GM23338 (cell line): ENCODE measurements around the gene LRRC4. TPM values are rescaled to one million over a fixed set of nuclear protein-coding genes. Genes with fewer than 3 reads are reported as not detected.

Experiments used
- ATAC-seq: fragments of 200-7000 bp; cut with Tn5 transposase; 3 replicates; pipeline ENCODE4 v1.9.1; 2020
- DNase-seq: peaks from one replicate; pipeline ENCODE4 v3.0.0-alpha.2; 2015; ENCODE audit warnings: low spot score
- H2AFZ ChIP-seq: fragments of 200-600 bp; sonication (generic); 2 replicates; pipeline ENCODE4 v1.8.0; 2016; ENCODE audit warnings: antibody characterized with exemption, mild to moderate bottlenecking, moderate library complexity
- H3F3A ChIP-seq: fragments of 200-600 bp; sonication (generic); replicated peaks from 2 replicates; pipeline ENCODE4 v1.8.0; 2017; ENCODE audit warnings: antibody characterized with exemption, mixed run types, low read depth
- H3K27ac ChIP-seq: fragments of 200-600 bp; sonication (generic); 2 replicates; pipeline ENCODE4 v1.6.1; 2016; ENCODE audit warnings: low read depth
- H3K27me3 ChIP-seq: fragments of 200-600 bp; sonication (generic); 2 replicates; pipeline ENCODE4 v1.8.0; 2016; ENCODE audit warnings: mild to moderate bottlenecking, mixed run types, moderate library complexity; ENCODE audit not compliant: insufficient read depth
- H3K36me3 ChIP-seq: fragments of 200-600 bp; sonication (generic); 2 replicates; pipeline ENCODE4 v1.8.0; 2016; ENCODE audit warnings: mild to moderate bottlenecking; ENCODE audit not compliant: insufficient read depth
- H3K4me1 ChIP-seq: fragments of 200-600 bp; sonication (generic); 2 replicates; pipeline ENCODE4 v1.8.0; 2016; ENCODE audit warnings: mild to moderate bottlenecking, moderate library complexity; ENCODE audit not compliant: insufficient read depth
- H3K4me2 ChIP-seq: fragments of 200-600 bp; sonication (generic); 2 replicates; pipeline ENCODE4 v1.7.1; 2017; ENCODE audit warnings: mixed run types
- H3K4me3 ChIP-seq: fragments of 200-600 bp; sonication (generic); 2 replicates; pipeline ENCODE4 v1.6.1; 2016; ENCODE audit warnings: mixed run types
- H3K79me2 ChIP-seq: fragments of 200-600 bp; sonication (generic); replicated peaks from 2 replicates; pipeline ENCODE4 v1.8.0; 2017; ENCODE audit warnings: mild to moderate bottlenecking; ENCODE audit not compliant: insufficient read depth
- H3K9me2 ChIP-seq: fragments of 200-600 bp; sonication (generic); 2 replicates; pipeline ENCODE4 v1.8.0; 2017; ENCODE audit not compliant: insufficient read depth
- H4K20me1 ChIP-seq: fragments of 200-600 bp; sonication (generic); replicated peaks from 2 replicates; pipeline ENCODE4 v1.8.0; 2017; ENCODE audit warnings: mild to moderate bottlenecking; ENCODE audit not compliant: insufficient read depth
- H3K27ac Mint-ChIP-seq: 2 replicates; pipeline ENCODE4 v1.8.0; 2020; ENCODE audit warnings: inconsistent platforms, mild to moderate bottlenecking, moderate library complexity, mixed read lengths
- H3K27me3 Mint-ChIP-seq: 3 replicates; pipeline ENCODE4 v1.8.0; 2022; ENCODE audit warnings: low read depth, mild to moderate bottlenecking, moderate library complexity, mixed read lengths, inconsistent platforms; ENCODE audit not compliant: insufficient read depth, poor library complexity
- H3K36me3 Mint-ChIP-seq: 3 replicates; pipeline ENCODE4 v1.8.0; 2021; ENCODE audit warnings: low read depth, mild to moderate bottlenecking, inconsistent platforms, moderate library complexity, mixed read lengths
- H3K4me1 Mint-ChIP-seq: 3 replicates; pipeline ENCODE4 v1.8.0; 2020; ENCODE audit warnings: mild to moderate bottlenecking, inconsistent platforms, mixed read lengths
- H3K4me3 Mint-ChIP-seq: 3 replicates; pipeline ENCODE4 v1.8.0; 2021; ENCODE audit warnings: moderate library complexity, mild to moderate bottlenecking, inconsistent platforms, mixed read lengths
- H3K9me3 Mint-ChIP-seq: 3 replicates; pipeline ENCODE4 v1.8.0; 2020; ENCODE audit warnings: moderate library complexity, mild to moderate bottlenecking, inconsistent platforms, mixed read lengths
- CTCF ChIP-seq, 2 experiments: fragments of 200-600 bp in 1 of 2; sonication (generic) in 1 of 2; conservative IDR thresholded peaks; 2 replicates each; pipeline versions ENCODE4 v1.5.1 to v1.6.1; 2016 to 2017; ENCODE audit warnings: antibody characterized with exemption in 2 of 2, low read depth in 2 of 2, mild to moderate bottlenecking in 2 of 2, moderate library complexity in 1 of 2
- ETS1 ChIP-seq: IDR thresholded peaks from 2 replicates; pipeline ENCODE4 v1.6.1; 2016; ENCODE audit warnings: antibody characterized with exemption
- EZH2 ChIP-seq: fragments of 200-600 bp; sonication (generic); IDR thresholded peaks from one replicate; pipeline ENCODE4 v1.8.0; 2017; ENCODE audit warnings: antibody characterized with exemption, mild to moderate bottlenecking, low read depth; ENCODE audit not compliant: unreplicated experiment
- EZH2phosphoT487 ChIP-seq: fragments of 200-600 bp; sonication (generic); IDR thresholded peaks from one replicate; pipeline ENCODE4 v1.8.1; 2018; ENCODE audit warnings: antibody characterized with exemption; ENCODE audit not compliant: unreplicated experiment
- JUNB ChIP-seq: IDR thresholded peaks from one replicate; pipeline ENCODE4 v1.6.1; 2016; ENCODE audit warnings: antibody characterized with exemption; ENCODE audit not compliant: unreplicated experiment
- REST ChIP-seq: IDR thresholded peaks from one replicate; pipeline ENCODE4 v1.6.1; 2018; ENCODE audit warnings: antibody characterized with exemption; ENCODE audit not compliant: unreplicated experiment
- ZNF114 ChIP-seq: fragments of 250-450 bp; sonication (Bioruptor Pico); IDR thresholded peaks from 2 replicates; pipeline ENCODE4 v1.5.0; 2020; ENCODE audit warnings: mild to moderate bottlenecking, moderate library complexity
- ZNF462 ChIP-seq: fragments of 250-450 bp; sonication (Bioruptor Pico); IDR thresholded peaks from 2 replicates; pipeline ENCODE4 v1.5.0; 2020; ENCODE audit warnings: mild to moderate bottlenecking, moderate library complexity
- polyA plus RNA-seq: library from polyadenylated mRNA; unstranded; fragments of >200 nt; fragmentation: Nextera tagmentation; extraction: Ambion mirVana; gene quantifications from 2 replicates; pipeline ENCODE4 v1.2.1, GENCODE V29; 2016
- total RNA-seq: library from RNA; depleted of rRNA; stranded (reverse); fragments of >200 nt; shearing (Covaris generic); gene quantifications from 2 replicates; pipeline ENCODE4 v1.2.3, GENCODE V29; 2014

Gene LRRC4
- total and polyA plus RNA-seq, 2 experiments from 2014 or later, result 1.9 to 5.2 TPM

GRCh38 chr7:127979728-127980126, 51.5 kb downstream of the LRRC4 start:
- peaks cover 14% of the 10 kb centered on the region for H3K36me3 ChIP-seq
- H3F3A ChIP-seq, result 0 out of 2 replicates have a peak, but pooled peaks cover 3% of the 10 kb centered on the region
- TF ChIP-seq EZH2phosphoT487 (no peak), JUNB (no peak), CTCF (conservative IDR thresholded peaks at IDR 0.05; ENCODE audit: low read depth in 2 of 2) (no peak)
- H4K20me1 ChIP-seq, result peaks cover 15% of the 10 kb centered on the region; the same call in 1 of the 2 replicates
- H3K4me1 Mint-ChIP-seq, result peaks cover 30% of the 10 kb centered on the region
- no peaks in the 10 kb centered on the region for H3K27me3 ChIP-seq
- H3K27me3 Mint-ChIP-seq, result peaks cover 16% of the 10 kb centered on the region
- H3K27ac ChIP-seq, result no peak overlapping the region
- peaks cover 44% of the 10 kb centered on the region for H3K36me3 Mint-ChIP-seq
- peaks cover 21% of the 10 kb centered on the region for H3K79me2 ChIP-seq
- no peak for DNase-seq
- peaks cover 27% of the 10 kb centered on the region for H3K9me3 Mint-ChIP-seq
- H3K4me3 ChIP-seq, result no peak overlapping the region
- H3K27ac Mint-ChIP-seq, result no peak overlapping the region
- no peak overlapping the region for H2AFZ ChIP-seq
- H3K4me3 Mint-ChIP-seq, result no peak overlapping the region
- peaks cover 24% of the 10 kb centered on the region for H3K4me1 ChIP-seq
- H3K4me2 ChIP-seq, result no peak overlapping the region
- ATAC-seq, result no peak
- no peaks in the 10 kb centered on the region; the same call in 1 of the 2 replicates for H3K9me2 ChIP-seq

- peaks cover 15% of the 10 kb centered on the region; the same call in 1 of the 2 replicates for H4K20me1 ChIP-seq
- H3K4me3 ChIP-seq, result no peak overlapping the region
- H3K36me3 ChIP-seq, result peaks cover 14% of the 10 kb centered on the region
- H3K79me2 ChIP-seq, result peaks cover 19% of the 10 kb centered on the region
- H3K4me1 ChIP-seq, result peaks cover 24% of the 10 kb centered on the region
- no peak overlapping the region for H2AFZ ChIP-seq
- no peaks in the 10 kb centered on the region for H3K27me3 ChIP-seq
- H3K36me3 Mint-ChIP-seq, result peaks cover 44% of the 10 kb centered on the region
- 0 out of 2 replicates have a peak, but pooled peaks cover 3% of the 10 kb centered on the region for H3F3A ChIP-seq
- DNase-seq, result no peak
- peaks cover 27% of the 10 kb centered on the region for H3K9me3 Mint-ChIP-seq
- ATAC-seq, result no peak
- no peak overlapping the region for H3K4me2 ChIP-seq
- H3K27ac Mint-ChIP-seq, result no peak overlapping the region
- H3K4me3 Mint-ChIP-seq, result no peak overlapping the region
- H3K9me2 ChIP-seq, result no peaks in the 10 kb centered on the region; the same call in 1 of the 2 replicates
- no peak overlapping the region for H3K27ac ChIP-seq
- peaks cover 16% of the 10 kb centered on the region for H3K27me3 Mint-ChIP-seq
- peaks cover 27% of the 10 kb centered on the region for H3K4me1 Mint-ChIP-seq
- TF ChIP-seq ETS1 (no peak), EZH2phosphoT487 (no peak), EZH2 (no peak), REST (no peak), ZNF462 (no peak), ZNF114 (CRISPR knock-in tag) (no peak)
Observed at GRCh38 chr7:127979113-127979727, 52.0 kb downstream of the LRRC4 start.
